Measurements from ENCODE around the gene FOXO6.

Gene FOXO6

DNA sequence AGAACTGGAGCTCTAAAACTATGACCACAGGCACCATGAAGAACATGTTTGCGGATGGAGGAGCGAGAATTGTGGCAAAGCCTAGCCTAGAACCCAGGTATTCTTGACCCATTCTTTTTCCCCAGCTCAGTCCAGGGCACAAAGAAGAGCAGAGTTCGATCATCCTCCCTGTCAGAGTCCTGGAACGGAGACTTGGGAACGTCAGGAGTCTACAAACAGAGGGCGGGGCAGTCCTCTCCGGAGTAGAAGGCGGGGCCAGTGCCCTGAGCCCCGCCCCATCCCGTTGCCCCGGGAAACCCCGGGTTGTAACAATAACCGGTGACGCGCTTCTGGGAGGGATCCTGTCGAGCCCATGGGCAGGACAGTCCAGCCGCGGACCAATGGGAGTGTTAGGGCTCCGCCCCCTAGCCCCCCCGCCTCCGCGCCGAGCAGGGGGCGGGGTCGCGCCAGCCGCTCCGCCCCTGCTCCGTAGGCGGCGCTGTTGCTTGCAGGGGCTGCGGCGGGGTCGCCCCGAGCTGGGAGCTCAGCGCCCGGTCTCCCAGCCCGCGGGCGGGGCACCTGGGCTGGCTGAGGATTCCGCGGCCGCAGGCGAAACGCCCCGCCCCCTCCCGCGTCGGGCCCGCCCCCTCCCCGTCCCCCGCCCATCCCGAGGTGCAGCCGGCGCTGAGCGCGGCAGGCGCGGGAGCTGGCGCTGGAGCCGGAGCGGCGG lies at the start of gene FOXO6:
Gene FOXO6, plus strand, starts transcription at position 649 of the 709 bp plus-strand sequence.
- DNase-seq (ENCODE audit: low read depth), result peak; percentile 87

DNA sequence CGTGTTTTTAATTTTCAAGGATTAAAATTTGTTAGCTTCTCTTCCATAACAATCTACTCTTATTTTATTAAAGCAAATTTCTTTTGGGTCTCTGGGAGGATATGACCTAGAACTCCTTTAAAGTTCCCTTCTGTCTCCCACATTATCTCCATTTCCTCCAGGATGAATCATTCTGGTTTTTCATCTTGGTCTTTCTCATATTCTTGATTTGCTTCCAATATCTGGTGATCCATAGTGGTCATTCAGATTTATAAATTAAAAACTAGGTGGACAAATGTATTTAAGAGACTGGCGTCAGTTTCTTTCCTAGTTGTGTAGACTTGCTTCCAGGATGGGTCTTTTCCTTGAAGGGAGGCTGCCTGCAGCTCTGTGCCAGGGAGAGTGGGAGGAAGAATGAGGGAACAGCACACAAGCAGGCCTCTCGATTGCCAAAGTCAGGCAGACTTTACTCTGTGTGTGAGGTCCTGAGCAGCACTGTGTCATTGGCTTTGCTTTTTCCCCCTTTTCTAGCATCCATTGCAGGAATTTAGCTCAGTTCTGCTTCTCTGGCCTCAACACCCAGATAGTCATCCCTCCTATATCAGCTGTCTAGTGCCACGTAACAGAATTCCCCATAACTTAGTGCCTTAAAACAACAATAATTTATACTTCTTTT lies 48.1 kb upstream of the FOXO6 start:
- DNase-seq (ENCODE audit: low read depth), result no peak

GRCh38 chr1:41313661-41314131 lies 47.5 kb upstream of the FOXO6 start:
- no peak for DNase-seq (ENCODE audit: low read depth)

- DNase-seq (ENCODE audit: low read depth), result no peak
Measured at GRCh38 chr1:41314376-41315145, 46.7 kb upstream of the FOXO6 start.

DNA sequence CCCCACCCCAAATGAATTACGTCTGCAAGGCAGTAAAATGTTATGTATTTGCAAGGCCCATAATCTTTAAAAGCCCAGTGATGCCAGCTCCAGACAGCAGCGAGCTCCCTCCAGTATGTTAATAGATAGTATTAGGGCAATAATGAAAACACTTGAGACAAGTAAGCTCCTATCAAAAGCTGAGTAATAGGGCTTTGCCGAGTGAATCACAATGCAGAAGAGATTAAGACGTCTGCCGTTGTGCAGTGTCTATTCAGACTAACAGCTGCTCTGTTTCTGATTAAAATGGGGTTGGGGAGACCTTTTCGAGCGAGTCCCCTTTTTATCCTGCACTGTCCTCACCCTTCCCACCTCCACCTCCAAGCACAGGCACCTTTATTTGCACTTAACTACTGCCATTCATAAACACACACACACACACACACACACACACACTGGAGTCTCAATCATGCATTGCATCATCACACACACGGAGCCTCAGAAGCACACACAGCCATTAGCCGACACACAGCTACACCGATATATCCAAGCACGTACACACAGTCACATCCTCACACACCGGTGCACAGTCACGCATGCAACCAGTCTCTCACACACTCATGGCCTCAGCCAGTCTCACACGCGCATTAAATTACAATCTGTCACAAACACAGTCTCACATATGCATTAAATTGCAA lies 46.0 kb upstream of the FOXO6 start:
- DNase-seq (ENCODE audit: low read depth), result no peak

GRCh38 chr1:41315871-41316270 lies 45.4 kb upstream of the FOXO6 start:
- no peak for DNase-seq (ENCODE audit: low read depth)

DNA sequence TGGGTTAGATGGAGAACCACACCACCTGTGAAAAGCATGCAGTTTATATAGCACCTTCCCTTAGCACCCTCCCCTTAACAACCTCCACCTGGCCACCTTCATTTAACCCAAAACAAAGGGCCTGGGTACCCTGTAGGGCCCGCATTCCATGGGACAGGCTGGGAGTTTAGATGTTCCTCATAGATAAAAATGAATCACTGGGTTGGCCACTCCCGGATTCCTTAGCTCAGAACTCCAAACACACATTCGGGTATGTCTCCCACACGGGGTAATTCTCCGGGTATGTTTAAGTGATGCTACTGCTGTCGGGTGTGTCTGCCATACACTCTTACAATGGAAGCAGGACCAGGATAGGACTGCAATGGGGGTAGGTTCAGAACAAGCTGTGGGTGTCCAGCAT lies 43.9 kb upstream of the FOXO6 start:
- DNase-seq (ENCODE audit: low read depth), result no peak

DNA sequence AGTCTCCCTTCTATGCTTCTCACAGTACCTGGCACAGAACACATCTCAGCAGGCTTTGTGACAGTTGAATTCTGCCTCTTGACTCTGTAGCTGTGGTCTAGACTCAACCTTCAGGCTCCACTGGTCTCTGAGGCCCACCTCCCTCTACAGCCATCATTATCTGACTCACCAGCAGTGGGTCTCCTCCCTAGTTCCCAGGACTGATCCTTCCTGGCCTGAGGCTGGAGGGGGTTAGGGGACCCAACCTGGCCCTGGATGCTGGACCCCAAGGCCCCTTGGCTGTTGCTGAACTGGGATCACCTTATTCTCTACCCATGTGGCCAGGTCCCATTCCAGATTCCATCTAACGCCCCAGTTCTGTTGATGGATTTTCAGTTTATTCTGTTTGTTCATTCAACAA lies 43.1 kb upstream of the FOXO6 start:
- DNase-seq (ENCODE audit: low read depth), result no peak

- DNase-seq (ENCODE audit: low read depth), result no peak
Measured at GRCh38 chr1:41319106-41319755, 42.0 kb upstream of the FOXO6 start.

DNA sequence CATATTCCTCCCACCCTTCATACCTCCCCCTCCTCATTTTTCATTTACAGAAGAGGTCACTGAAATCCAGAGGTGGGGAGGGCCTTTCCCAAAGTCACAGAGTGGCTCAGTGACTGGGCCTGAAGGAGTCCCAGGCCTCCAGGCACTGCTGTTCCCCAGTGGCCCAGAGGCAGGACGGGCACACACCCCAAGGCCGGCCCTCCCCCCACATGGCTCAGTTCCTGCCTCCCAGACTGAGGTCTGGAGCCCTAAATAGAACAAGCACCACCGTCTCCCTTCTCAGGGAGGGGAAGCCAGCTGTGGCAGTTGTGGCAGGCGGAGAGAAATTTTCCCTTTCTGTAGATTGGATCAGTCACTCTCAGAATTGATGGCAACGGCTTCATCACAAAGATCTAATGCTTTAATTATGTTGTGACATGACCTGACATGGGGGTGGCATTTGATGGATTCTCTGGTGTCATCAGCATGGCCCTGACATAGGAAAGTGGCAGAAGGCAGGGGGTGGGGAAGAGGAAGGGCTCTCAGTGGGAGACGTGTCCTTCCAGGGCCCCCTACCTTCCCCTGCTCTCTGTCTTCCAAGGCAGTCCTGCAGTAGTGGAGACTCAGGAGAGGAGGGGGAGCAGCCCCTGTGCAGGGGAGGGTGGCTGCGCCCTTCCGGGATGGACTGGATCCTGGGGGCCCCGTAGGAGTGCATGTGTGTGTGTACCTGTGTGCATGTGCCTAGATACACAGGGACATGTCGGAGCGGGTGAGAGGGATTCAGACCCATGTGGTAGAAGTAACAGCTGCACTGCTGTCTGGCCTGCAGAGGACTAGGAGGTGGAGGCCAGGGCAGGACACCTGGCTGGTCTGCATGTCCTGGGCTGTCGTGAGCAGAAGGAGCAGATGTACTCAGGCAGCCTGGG lies 41.2 kb upstream of the FOXO6 start:
- DNase-seq (ENCODE audit: low read depth), result no peak

- DNase-seq (ENCODE audit: low read depth), result no peak
Measured at GRCh38 chr1:41320895-41321676, 40.1 kb upstream of the FOXO6 start.

DNA sequence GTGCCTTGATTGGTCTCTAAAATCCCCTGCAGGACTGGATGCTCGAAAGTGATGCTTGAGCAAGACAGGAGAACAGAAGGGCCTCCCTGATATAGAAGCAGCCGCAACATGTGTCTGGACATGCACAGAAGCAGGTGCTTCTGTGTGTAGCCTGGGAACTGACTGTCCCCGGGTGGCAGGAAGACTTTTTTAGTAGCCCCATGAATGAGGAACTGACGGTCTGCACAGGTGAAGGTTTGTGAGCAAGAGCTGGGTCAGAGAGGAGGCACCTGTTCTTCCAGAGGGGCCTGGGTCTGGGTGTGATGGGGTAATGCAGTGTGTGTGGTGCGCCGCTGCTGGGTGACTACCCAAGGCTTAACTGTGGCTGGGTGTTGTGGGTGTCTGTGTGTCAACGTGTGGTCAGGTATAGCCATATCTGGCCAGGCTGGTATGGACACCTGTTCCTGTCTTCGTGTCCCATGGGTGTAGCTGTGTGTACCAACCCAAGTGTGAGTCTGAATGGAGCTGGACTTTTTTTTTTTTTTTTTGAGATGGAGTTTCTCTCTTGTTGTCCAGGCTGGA lies 39.1 kb upstream of the FOXO6 start:
- DNase-seq (ENCODE audit: low read depth), result no peak

DNA sequence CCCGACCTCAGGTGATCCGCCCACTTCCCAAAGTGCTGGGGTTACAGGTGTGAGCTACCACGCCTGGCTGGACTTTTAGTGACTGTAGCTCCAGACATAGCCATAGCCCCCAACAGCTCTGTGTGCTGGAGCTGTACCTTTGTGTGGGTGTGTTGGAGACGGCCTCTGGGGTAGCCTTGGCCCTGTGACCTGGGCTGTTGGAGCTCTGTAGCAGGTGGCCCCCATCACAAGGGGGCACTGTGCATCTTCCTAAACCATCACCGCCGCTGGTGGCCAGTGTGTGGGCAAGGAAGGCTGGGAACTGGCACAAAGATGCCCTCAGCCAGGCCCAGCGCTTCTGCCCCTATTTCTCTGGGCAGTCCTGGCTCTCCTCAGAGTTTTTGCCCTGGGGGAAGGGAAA lies 38.4 kb upstream of the FOXO6 start:
- DNase-seq (ENCODE audit: low read depth), result peak; percentile 27

- no peak for DNase-seq (ENCODE audit: low read depth)
Measured at GRCh38 chr1:41323243-41323642, 38.0 kb upstream of the FOXO6 start.

DNA sequence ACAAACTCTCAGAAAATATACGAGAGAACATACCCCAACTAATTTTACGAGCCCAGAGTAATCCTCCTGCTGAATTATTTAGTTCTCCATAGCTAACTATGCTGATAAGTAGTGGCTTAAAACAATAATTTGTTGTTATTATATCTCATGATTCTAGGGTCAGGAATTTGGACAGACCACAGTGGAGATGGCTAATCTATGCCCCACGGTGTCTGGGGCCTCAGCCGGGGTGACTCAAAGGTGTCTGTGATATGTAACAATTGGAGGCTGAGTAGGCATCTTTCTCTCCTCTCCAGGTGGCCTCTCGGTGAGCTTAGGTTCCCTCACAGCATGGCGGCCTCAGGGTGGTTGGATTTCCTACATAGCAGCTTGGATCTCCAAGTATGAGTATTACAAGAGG lies 35.4 kb upstream of the FOXO6 start:
- DNase-seq (ENCODE audit: low read depth), result no peak

- DNase-seq (ENCODE audit: low read depth), result no peak
Measured at GRCh38 chr1:41327383-41327999, 33.7 kb upstream of the FOXO6 start.

DNA sequence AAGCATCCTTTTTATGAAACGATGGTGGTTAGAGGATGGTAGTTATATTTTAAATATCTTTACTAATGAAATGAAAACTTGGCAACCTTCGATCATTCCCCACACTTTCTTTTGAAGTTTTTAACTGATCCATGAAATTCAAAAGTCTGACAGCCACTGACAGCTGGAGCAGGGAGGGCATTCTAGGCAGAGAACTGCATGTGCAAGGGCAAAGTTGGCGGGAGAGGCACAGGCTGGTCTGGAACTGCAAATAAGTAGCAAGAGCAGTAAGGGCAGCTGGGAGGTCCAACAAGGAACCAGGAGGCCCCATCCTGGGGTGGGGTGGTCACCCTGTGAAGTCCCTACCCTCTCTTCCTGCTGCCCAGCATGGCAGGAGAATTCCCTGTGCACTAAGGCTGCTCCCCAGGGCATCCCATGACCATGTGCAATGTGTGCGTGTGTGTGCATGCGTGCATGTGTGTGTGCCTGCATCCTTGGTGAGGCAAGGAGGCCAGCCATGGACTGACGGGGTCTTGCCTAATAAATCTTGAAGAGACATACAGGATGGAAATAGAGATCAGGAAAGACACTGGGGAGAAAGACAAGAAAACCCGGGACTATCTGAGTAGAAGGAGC lies 33.1 kb upstream of the FOXO6 start:
- DNase-seq (ENCODE audit: low read depth), result no peak

DNA sequence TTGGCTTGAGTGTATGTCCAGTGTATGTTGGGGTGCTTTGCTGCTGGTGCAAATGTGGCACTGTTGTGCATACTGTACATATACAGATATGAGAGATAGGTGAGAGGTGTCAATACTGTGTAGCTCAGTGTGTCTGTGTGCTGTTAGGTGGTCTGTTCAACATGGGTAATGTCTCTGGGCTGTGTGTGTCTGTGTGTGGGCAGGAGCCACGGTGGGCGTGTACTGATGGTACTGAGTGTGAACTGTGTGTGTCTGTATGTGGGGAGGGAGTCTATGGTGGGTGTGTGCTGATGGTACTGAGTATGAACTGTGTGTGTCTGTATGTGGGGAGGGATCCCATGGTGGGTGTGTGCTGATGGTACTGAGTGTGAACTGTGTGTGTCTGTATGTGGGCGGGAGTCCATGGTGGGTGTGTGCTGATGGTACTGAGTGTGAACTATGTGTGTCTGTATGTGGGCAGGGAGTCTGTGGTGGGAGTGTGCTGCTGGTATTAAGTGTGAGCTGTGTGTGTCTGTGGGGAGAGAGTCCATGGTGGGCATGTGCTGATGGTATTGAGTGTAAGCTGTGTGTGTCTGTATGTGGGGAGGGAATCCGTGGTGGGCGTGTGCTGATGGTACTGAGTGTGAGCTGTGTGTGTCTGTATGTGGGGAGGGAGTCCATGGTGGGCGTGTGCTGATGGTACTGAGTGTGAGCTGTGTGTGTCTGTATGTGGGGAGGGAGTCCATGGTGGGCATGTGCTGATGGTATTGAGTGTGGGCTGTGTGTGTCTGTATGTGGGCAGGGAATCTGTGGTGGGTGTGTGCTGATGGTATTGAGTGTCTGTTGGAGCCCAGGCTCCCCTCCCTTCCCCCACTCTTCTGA lies 32.2 kb upstream of the FOXO6 start:
- DNase-seq (ENCODE audit: low read depth), result no peak

Data from activated T-cell treated with anti-CD3 and anti-CD28 coated beads for 48 hours (primary cell).